Activated CD8-positive, alpha-beta memory T cell treated with anti-CD3 and anti-CD28 coated beads, Interleukin-2, amount 10 ng/mL, durations not matched to agents 7 days and 5 days (primary cell): ENCODE measurements around the gene IGF2BP1. TPM values are rescaled to one million over a fixed set of nuclear protein-coding genes. Genes with fewer than 3 reads are reported as not detected.
"Not testable (repeated sequence)": the region's sequence is repeated elsewhere in the genome, so short reads cannot be mapped to it uniquely, and the experiment has no call there.

Experiments
- ATAC-seq: fragments of 150-1000 bp; cut with Tn5 transposase; one replicate; pipeline ENCODE4 v1.10.0; 2021; ENCODE audit warnings: moderate library complexity
- CTCF ChIA-PET: fragments of 350-600 bp; sonication (Branson Sonifier 250); formaldehyde crosslinking; loops from one replicate; lab custom pipeline; 2021; ENCODE audit warnings: antibody characterized with exemption; lab: Charles Lee
- DNase-seq: peaks from one replicate; pipeline ENCODE4 v3.0.0-alpha.2; 2020
- H3K27ac Mint-ChIP-seq: one replicate; pipeline ENCODE4 v1.8.0; 2021; ENCODE audit warnings: mild to moderate bottlenecking, mixed read lengths
- H3K27me3 Mint-ChIP-seq: one replicate; pipeline ENCODE4 v1.8.0; 2021; ENCODE audit warnings: mixed read lengths
- H3K36me3 Mint-ChIP-seq: one replicate; pipeline ENCODE4 v1.8.0; 2021; ENCODE audit warnings: mild to moderate bottlenecking, mixed read lengths
- H3K4me1 Mint-ChIP-seq: one replicate; pipeline ENCODE4 v1.8.0; 2021; ENCODE audit warnings: mixed read lengths
- H3K4me3 Mint-ChIP-seq: one replicate; pipeline ENCODE4 v1.8.0; 2021; ENCODE audit warnings: mild to moderate bottlenecking, moderate library complexity, mixed read lengths
- H3K9me3 Mint-ChIP-seq: one replicate; pipeline ENCODE4 v1.8.0; 2022; ENCODE audit warnings: low read depth, mixed read lengths
- total RNA-seq, 2 experiments: library from RNA; stranded (reverse); gene quantifications; one replicate each; pipeline ENCODE4 v1.2.3, GENCODE V29; 2021

The IGF2BP1 gene
- total RNA-seq, 2 experiments from 2014 or later: not detected

DNA sequence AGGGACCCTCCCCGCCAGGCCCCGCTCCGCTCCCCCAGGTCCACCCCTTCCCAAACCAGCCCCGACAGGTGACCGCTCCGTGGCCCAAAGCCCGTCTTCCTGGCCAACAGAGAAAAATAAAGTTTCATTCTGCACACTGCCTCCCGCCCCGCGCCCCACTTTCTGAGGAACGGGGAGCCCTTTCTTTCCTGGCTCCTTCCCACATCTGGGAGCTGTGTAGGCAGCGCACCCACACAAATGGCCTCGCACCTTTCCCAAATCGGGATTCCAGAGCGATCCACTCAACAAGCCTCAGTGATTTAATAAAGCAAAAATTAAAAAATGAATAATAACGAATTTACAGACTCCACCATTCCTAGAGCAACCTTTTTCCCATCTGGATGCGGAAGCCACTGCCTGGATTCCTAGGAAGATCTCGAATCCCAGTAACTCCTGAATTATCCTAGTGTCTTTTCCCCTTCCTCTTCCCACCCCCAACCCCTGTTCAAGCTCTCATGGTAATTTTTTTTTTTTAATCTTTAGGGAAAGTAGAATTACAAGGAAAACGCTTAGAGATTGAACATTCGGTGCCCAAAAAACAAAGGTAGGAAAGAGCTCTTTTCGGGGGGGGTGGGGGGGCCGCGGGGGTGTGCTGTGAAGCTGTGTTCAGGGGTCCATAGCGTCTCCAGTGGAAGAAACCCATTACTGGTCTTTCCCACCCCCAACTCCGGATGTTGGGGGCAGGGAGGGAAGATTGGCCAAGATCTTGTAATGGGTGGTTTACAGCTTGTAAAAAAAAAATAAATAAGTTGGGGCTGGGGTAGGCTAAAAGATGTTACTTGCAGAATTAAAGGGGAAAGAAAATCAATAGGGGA lies 1.6 kb downstream of the IGF2BP1 start:
- Mint-ChIP-seq H3K27ac (peak overlapping the region; percentile 34), H3K27me3 (peaks cover 93% of the 10 kb centered on the region), H3K4me3 (peak overlapping the region; percentile 49), H3K9me3 (no peaks in the 10 kb centered on the region), H3K36me3 (no peaks in the 10 kb centered on the region), H3K4me1 (peaks cover 22% of the 10 kb centered on the region)
- ATAC-seq (no peak), DNase-seq (peak; percentile 9)
- CTCF ChIA-PET: interaction anchor here (0.6 to 1.6 kb wide), 2 partner anchors 34 to 488 kb away, joined by 3 read pairs; no protein-coding TSS in a partner anchor

DNA sequence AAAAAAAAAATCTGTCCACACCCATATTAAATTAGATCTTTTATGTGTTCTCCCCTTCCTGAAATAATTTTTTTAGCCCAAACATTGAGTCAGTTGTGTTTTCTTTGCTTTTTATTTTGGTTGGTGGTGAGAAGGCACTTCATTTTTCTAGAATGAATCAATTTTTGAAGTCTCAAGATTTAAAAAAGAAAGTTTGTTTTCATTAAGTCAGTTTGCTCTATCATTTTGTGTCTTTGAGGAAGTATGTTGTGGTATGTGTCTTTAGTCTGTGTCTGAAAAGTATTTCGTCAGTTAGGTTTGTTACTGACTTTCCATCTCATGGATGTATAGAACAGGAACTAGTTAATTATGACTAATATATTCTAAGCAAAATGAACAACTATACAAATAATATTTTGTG lies 3.8 kb downstream of the IGF2BP1 start:
- CTCF ChIA-PET: no interaction called here
- Mint-ChIP-seq H3K4me3 (no peak overlapping the region), H3K9me3 (no peaks in the 10 kb centered on the region), H3K36me3 (no peaks in the 10 kb centered on the region), H3K27ac (no peak overlapping the region), H3K27me3 (peaks cover 96% of the 10 kb centered on the region), H3K4me1 (peaks cover 17% of the 10 kb centered on the region)
- no peak for ATAC-seq
- DNase-seq: no peak

DNA sequence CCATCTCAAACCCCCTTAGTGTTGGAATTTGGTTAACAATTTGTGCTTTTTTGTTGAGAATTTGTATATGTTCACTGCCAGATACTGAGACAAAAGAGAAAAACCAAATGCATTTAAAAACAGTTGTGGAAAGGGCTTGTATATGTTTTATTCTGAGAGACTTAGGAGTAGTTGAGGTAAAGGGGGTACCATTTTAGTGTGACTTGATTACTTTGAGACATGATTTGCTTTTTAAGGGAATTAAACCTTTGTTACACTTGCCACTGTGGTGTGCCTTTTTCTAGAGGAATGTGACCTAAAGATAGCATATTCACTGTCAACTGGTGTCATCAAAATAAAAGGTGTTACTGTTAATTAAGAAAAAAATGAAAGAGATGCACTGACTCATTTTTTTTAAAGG lies 4.5 kb downstream of the IGF2BP1 start:
- Mint-ChIP-seq H3K9me3 (no peaks in the 10 kb centered on the region), H3K4me3 (no peak overlapping the region), H3K27ac (no peak overlapping the region), H3K36me3 (no peaks in the 10 kb centered on the region), H3K27me3 (peaks cover 98% of the 10 kb centered on the region), H3K4me1 (peaks cover 13% of the 10 kb centered on the region)
- CTCF ChIA-PET: no interaction called here
- ATAC-seq (no peak), DNase-seq (no peak)

DNA sequence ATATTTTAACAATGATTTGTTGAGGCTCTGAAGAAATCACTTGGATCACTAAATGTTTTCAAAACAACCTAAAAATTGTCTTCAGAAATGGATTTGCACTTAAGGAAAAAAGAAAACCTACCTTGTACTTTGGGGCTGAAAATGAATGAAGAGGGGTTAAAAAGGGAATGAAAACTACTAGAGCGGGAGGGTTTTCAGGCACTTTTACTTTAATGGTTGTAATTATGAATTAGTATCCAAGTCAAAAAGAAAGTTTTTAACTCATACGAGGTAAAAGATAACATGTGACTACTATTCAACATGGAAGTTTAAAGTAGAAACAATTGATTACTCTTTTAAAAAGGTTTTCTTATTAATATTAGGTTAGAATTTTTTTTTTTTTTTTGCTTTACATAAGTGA lies 5.1 kb downstream of the IGF2BP1 start:
- DNase-seq: no peak
- no peak for ATAC-seq
- no peaks in the 10 kb centered on the region for H3K9me3 Mint-ChIP-seq
- H3K4me3 Mint-ChIP-seq: no peak overlapping the region
- H3K27ac Mint-ChIP-seq: no peak overlapping the region
- peaks cover 98% of the 10 kb centered on the region for H3K27me3 Mint-ChIP-seq
- CTCF ChIA-PET: no interaction called here
- peaks cover 10% of the 10 kb centered on the region for H3K4me1 Mint-ChIP-seq
- H3K36me3 Mint-ChIP-seq: no peaks in the 10 kb centered on the region

DNA sequence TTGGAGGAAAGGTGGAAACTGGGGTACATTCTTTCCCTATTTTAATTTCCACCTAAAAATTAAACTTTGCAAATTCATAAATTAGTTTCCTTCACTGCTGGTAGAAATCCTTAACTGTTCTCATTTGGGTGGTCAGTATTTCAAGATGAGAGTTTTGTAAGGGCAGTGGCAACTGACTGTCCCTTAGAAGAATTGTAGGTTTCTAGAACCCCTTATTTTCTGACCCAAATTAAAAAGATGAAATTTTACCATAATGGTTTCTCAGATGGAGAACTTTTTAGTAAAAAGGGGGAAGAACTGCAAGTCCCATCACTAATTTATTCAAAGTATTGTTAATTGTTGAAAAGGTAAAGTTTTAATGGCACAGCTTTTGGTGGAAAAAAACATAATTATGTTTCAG lies 5.6 kb downstream of the IGF2BP1 start:
- Mint-ChIP-seq H3K4me1 (peaks cover 7% of the 10 kb centered on the region), H3K9me3 (no peaks in the 10 kb centered on the region), H3K4me3 (no peak overlapping the region), H3K36me3 (no peaks in the 10 kb centered on the region), H3K27me3 (peaks cover 98% of the 10 kb centered on the region), H3K27ac (no peak overlapping the region)
- ATAC-seq (no peak), DNase-seq (no peak)
- CTCF ChIA-PET: interaction anchor here (1.0 kb wide), 1 partner anchor 318 kb away, joined by 3 read pairs; no protein-coding TSS in a partner anchor

DNA sequence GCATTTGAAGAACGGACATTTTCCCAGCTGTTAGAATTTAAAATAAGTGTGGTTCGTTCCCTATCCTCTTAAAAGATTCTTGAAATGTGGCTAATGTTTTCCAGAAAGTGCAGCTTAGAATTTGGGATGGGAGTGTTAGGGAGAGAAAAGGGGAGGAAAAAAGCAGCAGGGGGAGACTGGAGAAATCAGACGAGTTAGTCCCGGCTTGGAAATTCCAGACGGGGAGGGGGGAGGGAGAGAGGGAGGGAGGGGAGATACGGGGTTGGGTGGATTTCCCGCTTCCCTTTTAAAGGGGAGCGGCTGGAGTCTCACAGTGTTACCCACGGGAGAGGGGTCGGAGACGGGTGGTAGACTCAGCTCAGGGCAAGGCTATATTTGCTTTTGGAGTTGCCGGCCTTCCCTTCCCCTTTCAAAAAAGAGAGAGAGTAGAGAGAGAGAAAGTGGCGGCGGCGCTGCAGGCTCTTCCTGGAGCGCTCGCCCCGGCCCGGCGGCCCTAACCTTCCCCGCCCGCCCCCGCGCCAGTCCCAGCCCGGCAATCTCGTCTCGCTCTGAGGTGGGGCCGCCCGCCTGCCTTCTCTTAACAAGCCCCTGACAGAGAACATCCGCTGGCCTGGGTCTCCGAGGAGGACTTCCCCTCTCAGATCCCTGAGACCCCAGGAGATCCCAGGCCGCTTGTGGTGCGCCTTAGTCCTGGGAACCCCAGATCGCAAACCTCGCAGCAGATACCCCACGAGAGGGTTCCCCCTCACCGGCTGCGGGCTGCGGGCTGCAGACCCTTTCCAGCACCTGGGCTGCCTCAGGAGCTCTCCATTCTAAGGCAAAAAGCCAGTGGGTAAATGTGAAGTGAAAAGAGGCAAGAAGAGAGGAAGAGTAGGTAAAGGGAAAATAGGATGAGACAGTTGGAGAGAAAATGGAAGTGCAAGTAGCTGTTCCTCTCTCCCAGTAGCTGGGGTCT lies 6.6 kb downstream of the IGF2BP1 start:
- H3K27me3 Mint-ChIP-seq: peaks cover 96% of the 10 kb centered on the region
- peak; percentile 30 for DNase-seq
- H3K4me1 Mint-ChIP-seq: peaks cover 2% of the 10 kb centered on the region
- no peaks in the 10 kb centered on the region for H3K9me3 Mint-ChIP-seq
- no peaks in the 10 kb centered on the region for H3K36me3 Mint-ChIP-seq
- CTCF ChIA-PET: interaction anchor here (1.0 to 1.7 kb wide), 3 partner anchors 28 to 325 kb away, joined by 3 to 4 read pairs (median 3); no protein-coding TSS in a partner anchor
- no peak overlapping the region for H3K27ac Mint-ChIP-seq
- ATAC-seq: no peak
- H3K4me3 Mint-ChIP-seq: no peak overlapping the region

DNA sequence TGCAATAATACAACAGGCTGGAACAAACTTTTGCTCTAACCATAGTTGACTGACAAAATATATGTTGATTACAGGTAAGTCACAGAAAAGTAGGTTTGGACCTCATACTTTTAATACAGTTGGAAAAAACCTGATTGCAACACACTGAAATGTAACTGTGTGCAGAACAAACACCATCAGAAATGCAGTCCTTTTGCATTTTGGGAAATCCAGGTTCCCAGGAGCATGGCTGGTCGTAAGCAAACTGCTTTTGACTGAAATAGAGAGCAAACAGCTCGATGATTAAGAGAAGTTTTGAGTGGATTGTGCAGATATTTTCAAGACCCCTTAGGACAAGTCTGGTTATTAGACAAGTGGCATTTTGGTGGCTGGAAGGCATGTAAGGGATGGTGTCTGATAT lies 8.0 kb downstream of the IGF2BP1 start:
- no peak overlapping the region for H3K4me3 Mint-ChIP-seq
- H3K36me3 Mint-ChIP-seq: no peaks in the 10 kb centered on the region
- ATAC-seq: no peak

DNA sequence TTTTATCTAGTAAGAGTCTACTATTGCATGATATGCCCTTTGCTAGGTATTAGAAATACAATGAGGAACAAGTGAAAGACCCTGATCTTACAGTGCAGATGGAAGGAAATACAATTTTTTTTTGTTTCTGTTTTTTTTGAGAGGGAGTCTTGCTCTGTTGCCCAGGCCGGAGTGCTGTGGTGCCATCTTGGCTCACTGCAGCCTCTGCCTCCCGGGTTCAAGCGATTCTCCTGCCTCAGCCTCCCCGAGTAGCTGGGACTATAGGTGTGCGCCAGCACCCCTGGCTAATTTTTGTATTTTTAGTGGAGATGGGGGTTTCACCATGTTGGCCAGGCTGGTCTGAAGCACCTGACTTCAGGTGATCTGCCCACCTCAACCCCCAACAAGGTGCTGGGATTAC lies 11.7 kb downstream of the IGF2BP1 start:
- not testable (repeated sequence) for H3K4me3 Mint-ChIP-seq, H3K27ac Mint-ChIP-seq, ATAC-seq, H3K36me3 Mint-ChIP-seq, H3K9me3 Mint-ChIP-seq, H3K4me1 Mint-ChIP-seq
- peak; percentile 5 for DNase-seq
- CTCF ChIA-PET: interaction anchor here (0.8 to 1.3 kb wide), 2 partner anchors 24 to 26 kb away, joined by 3 read pairs; no protein-coding TSS in a partner anchor
- H3K27me3 Mint-ChIP-seq: peaks cover 79% of the 10 kb centered on the region

More for the DNA sequence above, 8.0 kb downstream of the IGF2BP1 start:
- CTCF ChIA-PET: interaction anchor here (1.3 to 1.7 kb wide), 2 partner anchors 27 to 327 kb away, joined by 3 to 4 read pairs; no protein-coding TSS in a partner anchor
- no peaks in the 10 kb centered on the region for H3K9me3 Mint-ChIP-seq
- no peak overlapping the region for H3K27ac Mint-ChIP-seq
- DNase-seq: peak; percentile 11
- H3K4me1 Mint-ChIP-seq: peaks cover 1% of the 10 kb centered on the region
- peaks cover 86% of the 10 kb centered on the region for H3K27me3 Mint-ChIP-seq

DNA sequence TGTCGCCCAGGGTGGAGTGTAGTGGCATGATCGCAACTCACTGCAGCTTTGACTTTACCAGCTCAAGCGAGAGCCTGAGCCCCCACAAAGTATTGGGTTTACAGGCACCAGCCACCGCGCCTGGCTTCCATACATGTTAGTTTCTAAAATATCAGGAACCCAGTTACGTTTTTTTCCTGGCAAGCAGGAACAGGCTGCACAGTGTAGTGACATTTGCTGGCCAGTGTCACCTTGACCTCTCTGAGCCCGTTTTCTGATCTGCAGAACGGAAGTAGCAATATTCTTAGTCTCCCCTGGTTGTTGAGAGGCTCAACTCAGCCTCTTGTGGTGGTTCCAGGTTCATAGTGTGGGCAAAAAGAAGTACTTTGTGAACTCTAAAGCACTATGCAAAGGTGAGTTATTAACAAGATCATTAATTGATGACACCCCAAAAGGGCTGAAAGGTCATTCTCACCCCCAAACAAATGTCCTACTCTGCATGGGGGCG lies 15.6 kb downstream of the IGF2BP1 start:
- CTCF ChIA-PET: interaction anchor here (1.3 kb wide), 1 partner anchor 20 kb away, joined by 6 read pairs; no protein-coding TSS in a partner anchor
- DNase-seq (peak; percentile 27), ATAC-seq (no peak)
- no peak overlapping the region for H3K27ac Mint-ChIP-seq
- H3K4me1 Mint-ChIP-seq: no peaks in the 10 kb centered on the region
- no peaks in the 10 kb centered on the region for H3K9me3 Mint-ChIP-seq
- no peak overlapping the region for H3K4me3 Mint-ChIP-seq
- no peaks in the 10 kb centered on the region for H3K36me3 Mint-ChIP-seq
- peaks cover 61% of the 10 kb centered on the region for H3K27me3 Mint-ChIP-seq

DNA sequence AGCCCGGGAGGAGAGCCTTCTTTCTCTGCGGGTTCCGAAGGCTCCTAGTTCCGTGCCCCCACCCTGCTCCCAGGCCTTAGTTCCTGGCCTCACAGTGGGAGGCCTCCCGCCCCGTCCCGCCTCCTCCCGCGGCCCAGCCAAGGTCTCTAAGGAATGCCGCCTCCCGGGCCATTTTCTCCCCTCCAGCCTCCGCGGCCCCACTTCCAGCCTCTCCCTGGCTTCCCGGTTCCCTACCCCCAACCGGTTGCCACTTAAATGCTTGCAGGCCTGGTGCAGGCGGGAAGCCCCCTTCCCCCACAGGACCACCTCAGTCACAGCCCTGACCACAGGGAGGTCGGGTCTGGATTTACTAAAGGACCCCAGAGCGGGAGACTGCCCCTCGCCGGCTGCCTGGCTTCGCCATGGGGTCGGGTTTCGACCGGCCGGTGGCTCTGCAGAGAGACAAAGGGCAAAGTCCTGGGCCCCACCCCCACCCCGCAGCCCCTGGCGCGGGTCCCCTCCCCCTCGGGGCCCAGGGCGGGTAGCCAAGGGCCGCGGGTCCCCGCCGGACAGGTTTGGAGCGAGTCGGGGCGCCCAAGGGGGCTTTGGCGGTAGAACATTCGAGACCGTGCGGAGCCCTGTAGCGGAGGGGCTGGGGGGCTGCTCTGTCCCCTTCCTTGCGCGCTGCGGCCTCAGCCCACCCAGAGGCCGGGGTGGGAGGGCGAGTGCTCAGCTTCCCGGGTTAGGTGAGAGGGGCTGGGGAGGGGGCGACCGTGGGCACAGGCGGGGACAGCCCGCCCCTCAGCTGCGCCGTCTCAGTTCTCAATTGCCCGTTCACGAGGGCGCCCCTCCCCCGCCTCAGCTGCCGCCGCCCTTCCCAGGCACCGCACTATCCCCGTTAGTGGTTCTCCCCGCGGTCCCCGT lies 16.4 kb downstream of the IGF2BP1 start:
- no peak overlapping the region for H3K27ac Mint-ChIP-seq
- CTCF ChIA-PET: no interaction called here
- H3K4me1 Mint-ChIP-seq: no peaks in the 10 kb centered on the region
- peaks cover 57% of the 10 kb centered on the region for H3K27me3 Mint-ChIP-seq
- H3K4me3 Mint-ChIP-seq: no peak overlapping the region
- ATAC-seq: no peak
- H3K36me3 Mint-ChIP-seq: no peaks in the 10 kb centered on the region
- DNase-seq: peak; percentile 31
- no peaks in the 10 kb centered on the region for H3K9me3 Mint-ChIP-seq

DNA sequence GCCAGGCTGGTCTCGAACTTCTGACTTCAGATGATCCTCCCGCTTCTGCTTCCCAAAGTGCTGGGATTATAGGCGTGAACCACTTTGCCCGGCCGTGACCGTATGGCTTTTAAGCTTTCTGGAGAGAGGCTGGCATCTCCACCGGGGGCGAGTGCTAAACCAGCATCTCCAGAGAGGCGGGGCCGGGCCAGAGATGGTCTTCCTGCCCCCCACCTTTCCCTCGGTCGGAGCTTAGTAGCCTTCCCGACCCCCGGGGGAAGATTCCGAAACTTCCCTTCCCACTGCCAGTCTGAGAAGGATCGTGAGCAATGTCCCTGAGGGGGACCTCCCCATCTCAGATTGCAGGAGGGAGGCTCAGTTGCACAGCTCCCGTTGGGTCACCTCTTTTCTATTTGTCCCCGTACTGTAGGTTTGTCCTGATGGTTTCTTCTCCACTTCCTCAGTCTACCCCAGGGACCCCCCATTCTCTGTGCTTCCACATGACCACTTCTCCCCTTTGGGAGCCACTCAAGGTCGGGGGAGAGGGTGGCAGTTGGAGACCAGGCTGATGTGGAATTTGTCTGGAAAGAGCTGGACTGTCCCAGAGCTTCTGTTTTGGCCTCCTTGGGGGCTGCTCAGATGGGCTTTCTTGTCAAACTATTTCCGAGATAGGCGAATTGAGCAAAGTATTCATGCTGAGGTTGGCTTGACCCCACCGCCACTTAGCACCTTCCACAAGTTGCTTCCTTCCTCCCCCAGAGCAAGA lies 18.2 kb downstream of the IGF2BP1 start:
- ATAC-seq (no peak), DNase-seq (peak; percentile 27)
- peaks cover 51% of the 10 kb centered on the region for H3K27me3 Mint-ChIP-seq
- CTCF ChIA-PET: interaction anchor here (1.4 kb wide), 1 partner anchor 17 kb away, joined by 4 read pairs; no protein-coding TSS in a partner anchor
- no peak overlapping the region for H3K27ac Mint-ChIP-seq
- no peaks in the 10 kb centered on the region for H3K36me3 Mint-ChIP-seq
- H3K4me1 Mint-ChIP-seq: no peaks in the 10 kb centered on the region
- no peaks in the 10 kb centered on the region for H3K9me3 Mint-ChIP-seq
- no peak overlapping the region for H3K4me3 Mint-ChIP-seq
